Measurements from ENCODE around the gene CD22. TPM values are rescaled to one million over a fixed set of nuclear protein-coding genes. Genes with fewer than 3 reads are reported as not detected.
"Not testable (repeated sequence)": the region's sequence is repeated elsewhere in the genome, so short reads cannot be mapped to it uniquely, and the experiment has no call there.

Gene CD22
- total and polyA plus RNA-seq, 7 donors, result 0.11 to 3.2 (median 0.32) TPM

- Histone ChIP-seq H3K36me3 (ENCODE audit: insufficient read depth in 1 of 2, low read depth in 1 of 2) (no peaks in the 10 kb centered on the region), H3K27me3 (ENCODE audit: insufficient read depth in 3 of 3, low read length in 2 of 3) (peaks cover 0 to 48% (median 2%) of the 10 kb centered on the region in 3 donors), H3K9me3 (no peaks in the 10 kb centered on the region), H3K27ac (no peak overlapping the region), H3K4me3 (no peak overlapping the region), H3K4me1 (no peaks in the 10 kb centered on the region)
- ATAC-seq (no peak), DNase-seq (no peak)
- intact Hi-C loops (cut with DNase I), result loop anchor here (10.0 kb wide), 2 partner anchors 110 to 140 kb away; partner anchors contain the start of gene KRTDAP (in 1 of the 2)
- TF ChIP-seq CTCF (IDR thresholded peaks at IDR 0.05), result no peak
- WGBS, 3 donors, result 79 to 83% (median 82%) methylated on average over 8 of the region's 8 CpGs
Measured at GRCh38 chr19:35354898-35355297, 25.9 kb downstream of the CD22 start.

GRCh38 chr19:35355791-35356460 lies 26.9 kb downstream of the CD22 start:
- Histone ChIP-seq H3K27me3 (ENCODE audit: insufficient read depth in 3 of 3, low read length in 2 of 3) (peaks cover 0 to 41% (median 2%) of the 10 kb centered on the region in 3 donors), H3K27ac (no peak overlapping the region), H3K4me1 (no peaks in the 10 kb centered on the region), H3K9me3 (no peaks in the 10 kb centered on the region), H3K4me3 (no peak overlapping the region), H3K36me3 (ENCODE audit: insufficient read depth in 1 of 2, low read depth in 1 of 2) (no peaks in the 10 kb centered on the region)
- DNase-seq, result no peak
- intact Hi-C loops (cut with DNase I), result loop anchor here (10.0 kb wide), 2 partner anchors 109 to 139 kb away; partner anchors contain the start of gene KRTDAP (in 1 of the 2)
- WGBS, 3 donors, result 32 to 37% (median 35%) methylated on average over 6 of the region's 6 CpGs
- TF ChIP-seq CTCF (IDR thresholded peaks at IDR 0.05), result no peak
- no peak for ATAC-seq

GRCh38 chr19:35357867-35358573 lies 29.0 kb downstream of the CD22 start, which contains the start of gene FFAR3:
TSS of gene FFAR3 (plus strand) at chr19:35358460. CDS start at chr19:35358891, 431 bp downstream.
- DNase-seq (peak in 1 of 2 donors; percentile 66), ATAC-seq (peak in 1 of 4 donors; percentile 10)
- Histone ChIP-seq H3K27ac (no peak within 1 kb of the TSS), H3K36me3 (ENCODE audit: insufficient read depth in 1 of 2, low read depth in 1 of 2) (no peaks in the 10 kb centered on the region), H3K4me3 (no peak within 1 kb of the TSS), H3K9me3 (no peaks in the 10 kb centered on the region), H3K27me3 (ENCODE audit: insufficient read depth in 3 of 3, low read length in 2 of 3) (peaks cover 0 to 24% (median 3%) of the 10 kb centered on the region in 3 donors), H3K4me1 (no peaks in the 10 kb centered on the region)
- intact Hi-C loops (cut with DNase I), result loop anchor here (1.0 to 10.0 kb wide), 4 partner anchors 17 to 137 kb away; partner anchors contain the start of gene KRTDAP (in 1 of the 2)
- TF ChIP-seq CTCF (IDR thresholded peaks at IDR 0.05), result no peak
- 44 to 49% (median 46%) methylated on average over 18 of the region's 18 CpGs for WGBS, 3 donors

- peaks cover 0 to 22% (median 3%) of the 10 kb centered on the region in 3 donors for H3K27me3 ChIP-seq (ENCODE audit: insufficient read depth in 3 of 3, low read length in 2 of 3)
- H3K27ac ChIP-seq; H3K36me3 ChIP-seq (ENCODE audit: insufficient read depth in 1 of 2, low read depth in 1 of 2); H3K4me3 ChIP-seq; H3K4me1 ChIP-seq; DNase-seq; ATAC-seq; H3K9me3 ChIP-seq: not testable (repeated sequence)
- 64 to 71% (median 69%) methylated on average over 8 to 10 of the region's 16 CpGs for WGBS, 3 donors
- intact Hi-C loops (cut with DNase I), result loop anchor here (2.0 to 10.0 kb wide), 3 partner anchors 16 to 136 kb away; partner anchors contain the start of gene KRTDAP (in 1 of the 2)
Measured at GRCh38 chr19:35358834-35359233, 29.8 kb downstream of the CD22 start.

GRCh38 chr19:35359395-35359794 lies 30.4 kb downstream of the CD22 start:
- intact Hi-C loops (cut with DNase I), result loop anchor here (2.0 to 10.0 kb wide), 3 partner anchors 15 to 135 kb away; partner anchors contain the start of gene KRTDAP (in 1 of the 2)
- 84 to 89% (median 86%) methylated on average over 17 to 19 of the region's 21 CpGs for WGBS, 3 donors
- DNase-seq; H3K36me3 ChIP-seq (ENCODE audit: insufficient read depth in 1 of 2, low read depth in 1 of 2); H3K27ac ChIP-seq; ATAC-seq; H3K4me3 ChIP-seq; H3K4me1 ChIP-seq; H3K9me3 ChIP-seq: not testable (repeated sequence)
- H3K27me3 ChIP-seq (ENCODE audit: insufficient read depth in 3 of 3, low read length in 2 of 3), result peaks cover 0 to 18% (median 3%) of the 10 kb centered on the region in 3 donors

GRCh38 chr19:35360081-35360480 lies 31.1 kb downstream of the CD22 start:
- H3K9me3 ChIP-seq; H3K4me1 ChIP-seq; H3K4me3 ChIP-seq; DNase-seq; H3K27ac ChIP-seq; intact Hi-C loops (cut with DNase I); ATAC-seq; H3K36me3 ChIP-seq (ENCODE audit: insufficient read depth in 1 of 2, low read depth in 1 of 2): not testable (repeated sequence)
- WGBS, 3 donors, result 75 to 85% methylated on average over 1 to 4 of the region's 5 CpGs; no CpG with 5 or more reads in 1 of the 3 donors
- peaks cover 0 to 16% (median 3%) of the 10 kb centered on the region in 3 donors for H3K27me3 ChIP-seq (ENCODE audit: insufficient read depth in 3 of 3, low read length in 2 of 3)

Measured in psoas muscle (tissue), 8 donors.